IMR-90 (cell line): ENCODE measurements around the gene PRKCB. TPM values are rescaled to one million over a fixed set of nuclear protein-coding genes. Genes with fewer than 3 reads are reported as not detected.

Experiments used
- ATAC-seq: fragments of 200-7000 bp; cut with Tn5 transposase; 2 replicates; pipeline ENCODE4 v1.9.1; 2020; ENCODE audit warnings: low read depth, mild to moderate bottlenecking, moderate library complexity
- BruUV-seq: library from RNA; stranded (reverse); fragments of 400-500 nt; replicated peaks from 2 replicates; lab custom pipeline; 2021; lab: Mats Ljungman, UMichigan
- CTCF ChIA-PET: fragments of 300-600 bp; formaldehyde crosslinking; extraction: SDS; loops from one replicate; lab custom pipeline; 2021; ENCODE audit warnings: antibody characterized with exemption; lab: Yijun Ruan, JAX
- POLR2A ChIA-PET: fragments of 300-600 bp; sonication (Branson Sonifier 250); formaldehyde crosslinking; loops from one replicate; lab custom pipeline; 2022; ENCODE audit warnings: antibody characterized with exemption; ENCODE audit not compliant: unreplicated experiment; lab: Charles Lee
- DNase-seq: peaks from one replicate; pipeline ENCODE4 v3.0.0; 2013
- H2AFZ ChIP-seq: replicated peaks from 2 replicates; pipeline ENCODE3; 2013; ENCODE audit warnings: low read length, mild to moderate bottlenecking; ENCODE audit not compliant: poor library complexity
- H2AK5ac ChIP-seq: 2 replicates; pipeline ENCODE4 v1.6.1; 2013; ENCODE audit warnings: low read depth, low read length, inconsistent platforms
- H2AK9ac ChIP-seq: replicated peaks from 2 replicates; pipeline ENCODE3; 2013; ENCODE audit warnings: mild to moderate bottlenecking, low read depth, low read length, moderate library complexity; ENCODE audit not compliant: poor library complexity
- H2BK120ac ChIP-seq: 2 replicates; pipeline ENCODE4 v1.6.1; 2013; ENCODE audit warnings: low read depth, low read length, inconsistent platforms
- H2BK15ac ChIP-seq: 3 replicates; pipeline ENCODE4 v1.6.1; 2013; ENCODE audit warnings: low read depth, low read length, inconsistent platforms
- H2BK20ac ChIP-seq: 2 replicates; pipeline ENCODE4 v1.6.1; 2013; ENCODE audit warnings: low read depth, mild to moderate bottlenecking, inconsistent platforms, low read length, moderate library complexity
- H2BK5ac ChIP-seq: 2 replicates; pipeline ENCODE4 v1.6.1; 2013; ENCODE audit warnings: mild to moderate bottlenecking, low read depth, low read length, inconsistent platforms; ENCODE audit not compliant: poor library complexity, severe bottlenecking
- H3K14ac ChIP-seq: replicated peaks from 2 replicates; pipeline ENCODE4 v1.6.1; 2013; ENCODE audit warnings: low read depth, low read length, inconsistent platforms
- H3K18ac ChIP-seq: 2 replicates; pipeline ENCODE4 v1.6.1; 2013; ENCODE audit warnings: low read depth, low read length, control low read depth
- H3K23ac ChIP-seq: 2 replicates; pipeline ENCODE4 v1.6.1; 2013; ENCODE audit warnings: low read depth, low read length, inconsistent platforms
- H3K27ac ChIP-seq: 2 replicates; pipeline ENCODE4 v1.5.1; 2013; ENCODE audit warnings: mild to moderate bottlenecking, control low read depth, low read length; ENCODE audit not compliant: insufficient read depth
- H3K27me3 ChIP-seq: 2 replicates; pipeline ENCODE4 v1.6.1; 2013; ENCODE audit warnings: low read length; ENCODE audit not compliant: control insufficient read depth, insufficient read depth
- H3K36me3 ChIP-seq: 2 replicates; pipeline ENCODE4 v1.6.1; 2013; ENCODE audit warnings: low read length, mixed read lengths; ENCODE audit not compliant: control insufficient read depth, insufficient read depth
- H3K4ac ChIP-seq: 2 replicates; pipeline ENCODE4 v1.6.1; 2013; ENCODE audit warnings: low read depth, low read length, inconsistent platforms
- H3K4me1 ChIP-seq: 2 replicates; pipeline ENCODE4 v1.6.1; 2013; ENCODE audit warnings: low read length, mixed read lengths; ENCODE audit not compliant: control insufficient read depth, insufficient read depth
- H3K4me2 ChIP-seq: 2 replicates; pipeline ENCODE4 v1.6.1; 2013; ENCODE audit warnings: low read depth, mild to moderate bottlenecking, control low read depth, low read length, moderate library complexity
- H3K4me3 ChIP-seq: 2 replicates; pipeline ENCODE4 v1.5.1; 2013; ENCODE audit warnings: low read depth, mild to moderate bottlenecking, control low read depth, low read length, moderate library complexity; ENCODE audit not compliant: insufficient read depth
- H3K56ac ChIP-seq: 2 replicates; pipeline ENCODE4 v1.6.1; 2013; ENCODE audit warnings: low read length, inconsistent platforms; ENCODE audit not compliant: insufficient read depth; ENCODE audit errors: extremely low read depth
- H3K79me1 ChIP-seq, 2 experiments: 2 replicates each; pipeline ENCODE4 v1.6.1; 2013; ENCODE audit warnings: low read length in 2 of 2, inconsistent platforms in 1 of 2, low read depth in 1 of 2
- H3K9ac ChIP-seq: 2 replicates; pipeline ENCODE4 v1.6.1; 2013; ENCODE audit warnings: low read depth, low read length, control low read depth
- H3K9me1 ChIP-seq: 2 replicates; pipeline ENCODE4 v1.6.1; 2013; ENCODE audit warnings: low read length, inconsistent platforms; ENCODE audit not compliant: insufficient read depth
- H3K9me3 ChIP-seq: 2 replicates; pipeline ENCODE4 v1.6.1; 2013; ENCODE audit warnings: low read length; ENCODE audit not compliant: control insufficient read depth, insufficient read depth
- H4K20me1 ChIP-seq: 2 replicates; pipeline ENCODE4 v1.6.1; 2013; ENCODE audit warnings: low read length, inconsistent platforms; ENCODE audit not compliant: insufficient read depth
- H4K5ac ChIP-seq: 2 replicates; pipeline ENCODE4 v1.6.1; 2013; ENCODE audit warnings: mild to moderate bottlenecking, low read depth, low read length, control low read depth
- H4K8ac ChIP-seq, 2 experiments: 2 replicates each; pipeline ENCODE4 v1.6.1; 2013; ENCODE audit warnings: low read depth in 2 of 2, low read length in 2 of 2, control low read depth in 1 of 2, inconsistent platforms in 1 of 2
- H4K91ac ChIP-seq: 2 replicates; pipeline ENCODE4 v1.6.1; 2013; ENCODE audit warnings: low read depth, low read length, inconsistent platforms; ENCODE audit not compliant: insufficient read depth
- BHLHE40 ChIP-seq: fragments of 150-350 bp; IDR thresholded peaks from 2 replicates; pipeline ENCODE4 v1.6.1; 2016; ENCODE audit warnings: mild to moderate bottlenecking, low read depth, low read length
- CHD1 ChIP-seq: IDR thresholded peaks from 2 replicates; pipeline ENCODE4 v1.6.1; 2012; ENCODE audit warnings: low read depth, low read length, improper control_type of control experiment
- FOS ChIP-seq: fragments of 150-350 bp; IDR thresholded peaks from 2 replicates; pipeline ENCODE4 v1.6.1; 2016; ENCODE audit warnings: low read depth, low read length
- MAFK ChIP-seq: IDR thresholded peaks from 2 replicates; pipeline ENCODE4 v1.6.1; 2012; ENCODE audit warnings: low read depth, low read length, improper control_type of control experiment
- RAD21 ChIP-seq: IDR thresholded peaks from 2 replicates; pipeline ENCODE4 v1.6.1; 2012; ENCODE audit warnings: low read length, improper control_type of control experiment
- RCOR1 ChIP-seq: IDR thresholded peaks from 2 replicates; pipeline ENCODE4 v1.6.1; 2012; ENCODE audit warnings: mild to moderate bottlenecking, low read length, improper control_type of control experiment; ENCODE audit not compliant: insufficient replicate concordance
- RFX5 ChIP-seq: IDR thresholded peaks from 2 replicates; pipeline ENCODE4 v1.8.0; 2012; ENCODE audit warnings: low read depth, mild to moderate bottlenecking, low read length, moderate library complexity
- SMC3 ChIP-seq: fragments of 150-350 bp; IDR thresholded peaks from 2 replicates; pipeline ENCODE4 v1.6.1; 2016; ENCODE audit warnings: low read depth, mild to moderate bottlenecking, antibody characterized with exemption, low read length, moderate library complexity
- WGBS, 2 experiments: methylation state at CpG; one replicate each; pipeline versions ENCODE4 v1.1.5 to v1.1.7; 2013; ENCODE audit warnings: missing lambda C conversion rate in 2 of 2; ENCODE audit not compliant: insufficient read length in 1 of 2; ENCODE audit errors: extremely low coverage in 2 of 2; 5-methylcytosine and 5-hydroxymethylcytosine counted together
- dilution Hi-C: fragments of 300-500 bp; cut with HindIII; formaldehyde crosslinking; loops from one replicate; pipeline ENCODE4 v1.14.3; 2018; ENCODE audit warnings: low sequenced_read_pairs; ENCODE audit not compliant: unreplicated experiment
- in situ Hi-C: fragments of 300-500 bp; cut with MboI; formaldehyde crosslinking; loops from 3 replicates; pipeline ENCODE4 v1.14.3; 2019; ENCODE audit warnings: low sequenced_read_pairs, inconsistent platforms, mixed read lengths
- intact Hi-C: fragments of 100-400 bp; cut with micrococcal nuclease; formaldehyde crosslinking; loops from 2 replicates; pipeline ENCODE4 v1.10.0; 2022
- polyA plus RNA-seq, 3 experiments: library from polyadenylated mRNA; depleted of rRNA; stranded (reverse); fragments of >200 nt; gene quantifications; 2 replicates each; pipeline ENCODE4 v1.2.3, GENCODE V29; 2012; ENCODE audit warnings: low replicate concordance in 1 of 3
- total RNA-seq: library from RNA; depleted of rRNA; stranded (reverse); fragments of >200 nt; gene quantifications from 2 replicates; pipeline ENCODE4 v1.2.3, GENCODE V29; 2012
- TF ChIP-seq, protein P1 (sequence below): fragments of 150-350 bp; IDR thresholded peaks from 2 replicates; pipeline ENCODE4 v1.6.1; 2016; ENCODE audit warnings: low read depth, mild to moderate bottlenecking, low read length, moderate library complexity, borderline replicate concordance
- TF ChIP-seq, protein P2 (sequence below): fragments of 150-350 bp; IDR thresholded peaks from 2 replicates; pipeline ENCODE4 v1.6.1; 2017; ENCODE audit warnings: mild to moderate bottlenecking, antibody characterized with exemption, low read length, low read depth
- TF ChIP-seq, protein P3 (sequence below): conservative IDR thresholded peaks from 2 replicates; pipeline ENCODE4 v1.5.1; 2012; ENCODE audit warnings: mild to moderate bottlenecking, low read depth, low read length, improper control_type of control experiment

Gene PRKCB
- total and polyA plus RNA-seq, 2 of the 4 experiments (the other 2 are of a cell fraction), result under 0.01 TPM; not detected in 1

DNA sequence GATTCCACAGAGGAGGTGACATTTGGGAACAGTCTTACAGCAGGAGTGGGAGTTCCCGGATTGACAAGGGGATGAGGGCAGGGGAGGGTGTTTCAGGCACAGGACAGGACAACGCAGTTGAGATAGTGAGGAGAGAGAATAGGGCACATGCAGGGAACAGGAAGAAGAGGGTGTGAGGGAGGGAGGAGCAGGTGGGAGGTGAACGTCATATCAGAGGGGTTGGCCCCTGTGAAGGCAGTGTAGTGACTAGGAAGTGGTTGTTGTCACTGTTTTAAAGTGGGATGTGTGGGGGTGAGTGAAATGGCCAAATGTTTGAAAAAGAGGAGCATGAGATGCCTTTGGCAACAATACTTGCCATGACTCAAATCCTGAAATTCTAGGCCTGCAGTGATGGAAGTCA lies 12.2 kb downstream of the PRKCB start:
- Histone ChIP-seq H3K56ac (no peak overlapping the region), H3K23ac (no peak overlapping the region), H4K5ac (no peak overlapping the region), H3K4me3 (no peak overlapping the region), H3K4me1 (no peaks in the 10 kb centered on the region), H2AK9ac (no peak overlapping the region), H2AK5ac (no peak overlapping the region), H3K9me3 (no peaks in the 10 kb centered on the region), H2BK20ac (no peak overlapping the region), H2BK15ac (no peak overlapping the region), H3K4me2 (no peak overlapping the region), H4K20me1 (no peaks in the 10 kb centered on the region), H2BK120ac (no peak overlapping the region), H2BK5ac (no peak overlapping the region), H4K8ac (no peak overlapping the region), H3K36me3 (no peaks in the 10 kb centered on the region), H3K4ac (no peak overlapping the region), H3K18ac (no peak overlapping the region), H2AFZ (no peak overlapping the region), H3K79me1 (no peaks in the 10 kb centered on the region), H3K27ac (no peak overlapping the region), H3K9me1 (no peaks in the 10 kb centered on the region), H4K91ac (no peak overlapping the region), H3K9ac (no peak overlapping the region), H3K14ac (no peak overlapping the region), H3K27me3 (no peaks in the 10 kb centered on the region)
- dilution Hi-C loops, result no loop called here
- intact Hi-C loops, result no loop called here
- ChIA-PET POLR2A (no interaction called here), CTCF (no interaction called here)
- no peak for TF ChIP-seq MAFK
- TF ChIP-seq, protein P1, sequence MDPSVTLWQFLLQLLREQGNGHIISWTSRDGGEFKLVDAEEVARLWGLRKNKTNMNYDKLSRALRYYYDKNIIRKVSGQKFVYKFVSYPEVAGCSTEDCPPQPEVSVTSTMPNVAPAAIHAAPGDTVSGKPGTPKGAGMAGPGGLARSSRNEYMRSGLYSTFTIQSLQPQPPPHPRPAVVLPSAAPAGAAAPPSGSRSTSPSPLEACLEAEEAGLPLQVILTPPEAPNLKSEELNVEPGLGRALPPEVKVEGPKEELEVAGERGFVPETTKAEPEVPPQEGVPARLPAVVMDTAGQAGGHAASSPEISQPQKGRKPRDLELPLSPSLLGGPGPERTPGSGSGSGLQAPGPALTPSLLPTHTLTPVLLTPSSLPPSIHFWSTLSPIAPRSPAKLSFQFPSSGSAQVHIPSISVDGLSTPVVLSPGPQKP, result no peak
- TF ChIP-seq, protein P2, sequence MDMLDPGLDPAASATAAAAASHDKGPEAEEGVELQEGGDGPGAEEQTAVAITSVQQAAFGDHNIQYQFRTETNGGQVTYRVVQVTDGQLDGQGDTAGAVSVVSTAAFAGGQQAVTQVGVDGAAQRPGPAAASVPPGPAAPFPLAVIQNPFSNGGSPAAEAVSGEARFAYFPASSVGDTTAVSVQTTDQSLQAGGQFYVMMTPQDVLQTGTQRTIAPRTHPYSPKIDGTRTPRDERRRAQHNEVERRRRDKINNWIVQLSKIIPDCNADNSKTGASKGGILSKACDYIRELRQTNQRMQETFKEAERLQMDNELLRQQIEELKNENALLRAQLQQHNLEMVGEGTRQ, result no peak
- TF ChIP-seq, protein P3, sequence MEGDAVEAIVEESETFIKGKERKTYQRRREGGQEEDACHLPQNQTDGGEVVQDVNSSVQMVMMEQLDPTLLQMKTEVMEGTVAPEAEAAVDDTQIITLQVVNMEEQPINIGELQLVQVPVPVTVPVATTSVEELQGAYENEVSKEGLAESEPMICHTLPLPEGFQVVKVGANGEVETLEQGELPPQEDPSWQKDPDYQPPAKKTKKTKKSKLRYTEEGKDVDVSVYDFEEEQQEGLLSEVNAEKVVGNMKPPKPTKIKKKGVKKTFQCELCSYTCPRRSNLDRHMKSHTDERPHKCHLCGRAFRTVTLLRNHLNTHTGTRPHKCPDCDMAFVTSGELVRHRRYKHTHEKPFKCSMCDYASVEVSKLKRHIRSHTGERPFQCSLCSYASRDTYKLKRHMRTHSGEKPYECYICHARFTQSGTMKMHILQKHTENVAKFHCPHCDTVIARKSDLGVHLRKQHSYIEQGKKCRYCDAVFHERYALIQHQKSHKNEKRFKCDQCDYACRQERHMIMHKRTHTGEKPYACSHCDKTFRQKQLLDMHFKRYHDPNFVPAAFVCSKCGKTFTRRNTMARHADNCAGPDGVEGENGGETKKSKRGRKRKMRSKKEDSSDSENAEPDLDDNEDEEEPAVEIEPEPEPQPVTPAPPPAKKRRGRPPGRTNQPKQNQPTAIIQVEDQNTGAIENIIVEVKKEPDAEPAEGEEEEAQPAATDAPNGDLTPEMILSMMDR, result no peak
- TF ChIP-seq SMC3, result no peak
- TF ChIP-seq CHD1, result no peak
- no peak for TF ChIP-seq BHLHE40
- no peak for TF ChIP-seq RAD21
- no peak for TF ChIP-seq FOS
- no peak for TF ChIP-seq RCOR1
- TF ChIP-seq RFX5, result no peak
- no TSS peak for BruUV-seq
- in situ Hi-C loops, result no loop called here
- 50% methylated on average over 2 of the region's 3 CpGs; no CpG with 5 or more reads in 1 of the 2 experiments for WGBS, 2 experiments
- DNase-seq, result no peak
- ATAC-seq, result no peak
